Vagina (tissue), 2 donors: ENCODE results near the gene RIPOR3. TPM values are rescaled to one million over a fixed set of nuclear protein-coding genes. Genes with fewer than 3 reads are reported as not detected.

Experiments used
- DNase-seq, 2 donors: peaks; one replicate each; pipeline ENCODE4 v3.0.0-alpha.2; 2017; ENCODE audit errors: extremely low spot score in 2 of 2
- H3K27ac ChIP-seq: fragments of 200-600 bp; sonication (generic); one replicate; pipeline ENCODE4 v1.5.1; 2019
- H3K27me3 ChIP-seq: fragments of 200-600 bp; sonication (generic); one replicate; pipeline ENCODE4 v1.5.1; 2019
- H3K36me3 ChIP-seq, 2 donors: fragments of 200-600 bp; sonication (generic); one replicate each; pipeline ENCODE4 v1.5.1; 2017 to 2019
- H3K4me1 ChIP-seq: fragments of 200-600 bp; sonication (generic); one replicate; pipeline ENCODE4 v1.5.1; 2019
- H3K4me3 ChIP-seq, 2 donors: fragments of 200-600 bp; sonication (generic); 1 replicate in 1 of 2; 2 replicates in 1 of 2; pipeline ENCODE4 v1.5.1; 2016 to 2019
- H3K9me3 ChIP-seq: fragments of 200-600 bp; sonication (generic); one replicate; pipeline ENCODE4 v1.5.1; 2019
- CTCF ChIP-seq, 3 experiments: fragments of 450-650 bp in 2 of 3; fragments of 200-600 bp in 1 of 3; sonication (generic) in 1 of 3; IDR thresholded peaks; one replicate each; pipeline ENCODE4 v1.5.1; 2017 to 2019; ENCODE audit warnings: antibody characterized with exemption in 3 of 3, mild to moderate bottlenecking in 2 of 3, moderate library complexity in 2 of 3
- POLR2A ChIP-seq, 2 donors: fragments of 450-650 bp; IDR thresholded peaks; one replicate each; pipeline ENCODE4 v1.6.1; 2017; ENCODE audit warnings: antibody characterized with exemption in 2 of 2, mild to moderate bottlenecking in 2 of 2, moderate library complexity in 2 of 2
- POLR2AphosphoS5 ChIP-seq, 2 donors: sonication (generic); formaldehyde crosslinking; IDR thresholded peaks; one replicate each; pipeline ENCODE4 v1.9.0; 2017; ENCODE audit warnings: antibody characterized with exemption in 2 of 2, mild to moderate bottlenecking in 2 of 2, low read depth in 1 of 2; ENCODE audit not compliant: insufficient read depth in 1 of 2
- intact Hi-C: fragments of 100-400 bp; cut with DNase I; formaldehyde crosslinking; loops from one replicate; pipeline ENCODE4 v1.15.1; 2023
- total RNA-seq: library from RNA; depleted of rRNA; stranded (reverse); fragments of >200 nt; gene quantifications from one replicate; pipeline ENCODE4 v1.2.3, GENCODE V29; 2016

The RIPOR3 gene
- total RNA-seq, 1 donor from 2014 or later, result 38.1 TPM

- TF ChIP-seq POLR2A (IDR thresholded peaks at IDR 0.05) (no peak), POLR2AphosphoS5 (IDR thresholded peaks at IDR 0.05; ENCODE audit: insufficient read depth in 1 of 2, low read depth in 1 of 2) (no peak), CTCF (IDR thresholded peaks at IDR 0.05) (no peak)
- DNase-seq, result no peak
- Histone ChIP-seq H3K9me3 (no peaks in the 10 kb centered on the region), H3K27ac (peak overlapping the region; percentile 16), H3K4me3 (no peak overlapping the region), H3K4me1 (peaks cover 45% of the 10 kb centered on the region), H3K36me3 (peaks cover 0 to 15% of the 10 kb centered on the region in 2 donors), H3K27me3 (no peaks in the 10 kb centered on the region)
- intact Hi-C loops, result no loop called here
These were observed 125.5 kb downstream of the RIPOR3 start for GRCh38 chr20:50565871-50566270.

- intact Hi-C loops, result no loop called here
- Histone ChIP-seq H3K27me3 (no peaks in the 10 kb centered on the region), H3K4me1 (peaks cover 50% of the 10 kb centered on the region), H3K9me3 (no peaks in the 10 kb centered on the region), H3K27ac (peak overlapping the region; percentile 43), H3K36me3 (peaks cover 0 to 15% of the 10 kb centered on the region in 2 donors), H3K4me3 (no peak overlapping the region)
- DNase-seq, result no peak
- TF ChIP-seq POLR2A (IDR thresholded peaks at IDR 0.05) (no peak), CTCF (IDR thresholded peaks at IDR 0.05) (no peak), POLR2AphosphoS5 (IDR thresholded peaks at IDR 0.05; ENCODE audit: insufficient read depth in 1 of 2, low read depth in 1 of 2) (no peak)
These were observed 126.0 kb downstream of the RIPOR3 start for GRCh38 chr20:50565383-50565782.

- peak overlapping the region; percentile 43 for H3K27ac ChIP-seq
- H3K9me3 ChIP-seq, result no peaks in the 10 kb centered on the region
These were observed 128.0 kb downstream of the RIPOR3 start for GRCh38 chr20:50563133-50563944.

GRCh38 chr20:50562262-50562701 is 129.1 kb downstream of the RIPOR3 start:
- peaks cover 0 to 3% of the 10 kb centered on the region in 2 donors for H3K36me3 ChIP-seq
- intact Hi-C loops, result no loop called here
- H3K27me3 ChIP-seq, result no peaks in the 10 kb centered on the region
- no peak for DNase-seq
- peak overlapping the region; percentile 79 for H3K27ac ChIP-seq
- no peaks in the 10 kb centered on the region for H3K9me3 ChIP-seq
- H3K4me3 ChIP-seq, result no peak overlapping the region
- H3K4me1 ChIP-seq, result peaks cover 57% of the 10 kb centered on the region
- TF ChIP-seq CTCF (IDR thresholded peaks at IDR 0.05) (no peak), POLR2A (IDR thresholded peaks at IDR 0.05) (no peak), POLR2AphosphoS5 (IDR thresholded peaks at IDR 0.05; ENCODE audit: insufficient read depth in 1 of 2, low read depth in 1 of 2) (no peak)

More at GRCh38 chr20:50563133-50563944, 128.0 kb downstream of the RIPOR3 start:
- no peak for DNase-seq
- Histone ChIP-seq H3K4me3 (no peak overlapping the region), H3K4me1 (peaks cover 57% of the 10 kb centered on the region), H3K27me3 (no peaks in the 10 kb centered on the region), H3K36me3 (peaks cover 0 to 3% of the 10 kb centered on the region in 2 donors)
- TF ChIP-seq POLR2AphosphoS5 (IDR thresholded peaks at IDR 0.05; ENCODE audit: insufficient read depth in 1 of 2, low read depth in 1 of 2), result no peak
- intact Hi-C loops, result no loop called here

GRCh38 chr20:50561379-50562078 is 129.8 kb downstream of the RIPOR3 start:
- Histone ChIP-seq H3K4me1 (peaks cover 57% of the 10 kb centered on the region), H3K36me3 (peaks cover 0 to 3% of the 10 kb centered on the region in 2 donors), H3K27me3 (no peaks in the 10 kb centered on the region), H3K9me3 (no peaks in the 10 kb centered on the region), H3K27ac (peak overlapping the region; percentile 79), H3K4me3 (no peak overlapping the region)
- DNase-seq, result no peak
- intact Hi-C loops, result no loop called here
- TF ChIP-seq POLR2AphosphoS5 (IDR thresholded peaks at IDR 0.05; ENCODE audit: insufficient read depth in 1 of 2, low read depth in 1 of 2) (peak; percentile 69 to 92), CTCF (IDR thresholded peaks at IDR 0.05) (no peak)
